Lung (tissue), 12 donors: ENCODE results near the gene FTSJ3. TPM values are rescaled to one million over a fixed set of nuclear protein-coding genes. Genes with fewer than 3 reads are reported as not detected.
A peak's percentile ranks its signal among the peaks of the same experiment; 100 is the strongest.
"Not testable (repeated sequence)": the region's sequence is repeated elsewhere in the genome, so short reads cannot be mapped to it uniquely, and the experiment has no call there.

Source experiments
- ATAC-seq: fragments of 200-7000 bp; cut with Tn5 transposase; one replicate; pipeline ENCODE4 v1.9.1; 2020; ENCODE audit warnings: moderate number of reproducible peaks; ENCODE audit not compliant: insufficient read depth, low FRiP score
- DNase-seq, 3 donors: peaks; one replicate each; pipeline ENCODE4 v3.0.0-alpha.2; 2013 to 2017
- H3K27ac ChIP-seq, 2 donors: one replicate each; pipeline ENCODE4 v1.5.1; 2013; ENCODE audit warnings: mild to moderate bottlenecking in 2 of 2, moderate library complexity in 2 of 2, control low read depth in 1 of 2, inconsistent platforms in 1 of 2, low read depth in 1 of 2, low read length in 1 of 2
- H3K27me3 ChIP-seq, 3 donors: one replicate each; pipeline ENCODE4 v1.5.1; 2013; ENCODE audit warnings: low read length in 2 of 3; ENCODE audit not compliant: control insufficient read depth in 3 of 3, insufficient read depth in 3 of 3
- H3K36me3 ChIP-seq, 4 donors: one replicate each; pipeline ENCODE4 v1.5.1; 2013; ENCODE audit warnings: low read length in 4 of 4, mild to moderate bottlenecking in 1 of 4, moderate library complexity in 1 of 4; ENCODE audit not compliant: control insufficient read depth in 4 of 4, insufficient read depth in 4 of 4
- H3K4me1 ChIP-seq, 5 donors: one replicate each; pipeline ENCODE4 v1.5.1; 2013; ENCODE audit warnings: low read length in 5 of 5, mild to moderate bottlenecking in 2 of 5, moderate library complexity in 1 of 5; ENCODE audit not compliant: control insufficient read depth in 5 of 5, insufficient read depth in 5 of 5
- H3K4me3 ChIP-seq: one replicate; pipeline ENCODE4 v1.5.1; 2013; ENCODE audit warnings: mild to moderate bottlenecking, control low read depth, moderate library complexity
- H3K9ac ChIP-seq, 2 donors: one replicate each; pipeline ENCODE4 v1.5.1; 2013; ENCODE audit warnings: low read length in 2 of 2, control low read depth in 1 of 2; ENCODE audit not compliant: insufficient read depth in 1 of 2
- H3K9me3 ChIP-seq, 4 donors: one replicate each; pipeline ENCODE4 v1.5.1; 2013; ENCODE audit warnings: low read length in 3 of 4, mild to moderate bottlenecking in 1 of 4, moderate library complexity in 1 of 4; ENCODE audit not compliant: control insufficient read depth in 4 of 4, insufficient read depth in 3 of 4
- WGBS, 2 donors: extraction: QIAGEN DNeasy Blood & Tissue Kit; methylation state at CpG; one replicate each; pipeline ENCODE4 v1.1.7; 2013; 5-methylcytosine and 5-hydroxymethylcytosine counted together
- polyA plus RNA-seq, 2 donors: library from polyadenylated mRNA; stranded (reverse); fragments of 200-250 nt; gene quantifications; one replicate each; pipeline ENCODE4 v1.2.1, GENCODE V29; 2013
- total RNA-seq, 2 donors: library from RNA; depleted of rRNA in 1 of 2; stranded (reverse); fragments of >200 nt in 1 of 2; gene quantifications; one replicate each; pipeline ENCODE4 v1.2.1, GENCODE V29; 2014 to 2021
- TF ChIP-seq, protein P1 (sequence below): IDR thresholded peaks from 2 replicates; pipeline ENCODE4 v1.5.1; 2012; ENCODE audit warnings: mild to moderate bottlenecking; ENCODE audit errors: control extremely low read depth, extremely low read depth
- donor health status: control.
- donor health status: control.
- donor health status: Bipolar disorder and iron deficiency.
- donor health status: healthy.
- donor health status: DM: yes; HTN: yes; CAD: no.

The FTSJ3 gene
- total and polyA plus RNA-seq, 4 donors, result 15.4 to 39.8 (median 29.6) TPM

DNA sequence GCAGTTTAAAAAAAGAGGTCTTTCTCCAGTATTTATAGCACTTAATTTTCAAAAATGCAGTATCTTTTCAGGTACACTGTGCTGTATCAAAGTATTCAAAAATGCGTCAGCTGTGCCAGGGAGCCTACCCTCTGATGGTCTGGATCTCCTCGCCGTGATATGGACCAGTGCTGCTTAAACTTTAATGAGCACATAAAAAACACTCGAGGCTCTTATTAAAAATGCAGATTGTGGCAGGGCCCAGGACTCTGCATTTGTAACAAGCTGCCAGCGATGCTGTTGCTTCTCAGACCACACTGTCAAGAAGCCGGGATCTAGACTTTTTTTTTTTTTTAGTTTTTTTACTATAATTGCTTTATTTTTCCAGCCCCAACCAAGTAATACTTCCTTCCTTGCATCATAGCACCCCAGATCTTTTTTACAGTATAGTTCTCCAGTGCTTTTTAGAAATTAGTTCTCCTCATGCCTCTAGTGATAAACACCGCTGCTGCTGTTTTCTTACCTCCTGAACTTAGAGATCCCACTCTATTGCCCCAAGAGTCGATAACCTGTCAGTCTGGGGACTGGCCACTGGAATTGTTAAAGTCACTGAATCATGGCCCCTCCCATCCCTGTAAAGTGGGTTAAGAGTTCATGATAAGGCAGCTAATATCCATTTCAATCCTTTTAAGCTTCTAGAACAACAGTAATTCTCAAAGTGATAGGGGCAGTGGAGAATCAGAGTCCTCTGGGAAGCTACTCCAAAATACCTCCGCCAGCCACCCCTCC is 16.6 kb upstream of the FTSJ3 start:
- Histone ChIP-seq H3K27ac (peak overlapping the region in 1 of 2 donors; percentile 75), H3K4me3 (no peak overlapping the region), H3K4me1 (peaks cover 14 to 37% (median 17%) of the 10 kb centered on the region in 5 donors), H3K9ac (peak overlapping the region in 1 of 2 donors; percentile 42), H3K9me3 (no peaks in the 10 kb centered on the region), H3K27me3 (no peaks in the 10 kb centered on the region), H3K36me3 (peaks cover 0 to 4% (median 0%) of the 10 kb centered on the region in 4 donors)
- ATAC-seq (no peak), DNase-seq (peak in 2 of 3 donors; percentile 62 to 83)
- WGBS, 2 donors, result 64 to 67% methylated on average over 9 of the region's 9 CpGs
- TF ChIP-seq, protein P1, sequence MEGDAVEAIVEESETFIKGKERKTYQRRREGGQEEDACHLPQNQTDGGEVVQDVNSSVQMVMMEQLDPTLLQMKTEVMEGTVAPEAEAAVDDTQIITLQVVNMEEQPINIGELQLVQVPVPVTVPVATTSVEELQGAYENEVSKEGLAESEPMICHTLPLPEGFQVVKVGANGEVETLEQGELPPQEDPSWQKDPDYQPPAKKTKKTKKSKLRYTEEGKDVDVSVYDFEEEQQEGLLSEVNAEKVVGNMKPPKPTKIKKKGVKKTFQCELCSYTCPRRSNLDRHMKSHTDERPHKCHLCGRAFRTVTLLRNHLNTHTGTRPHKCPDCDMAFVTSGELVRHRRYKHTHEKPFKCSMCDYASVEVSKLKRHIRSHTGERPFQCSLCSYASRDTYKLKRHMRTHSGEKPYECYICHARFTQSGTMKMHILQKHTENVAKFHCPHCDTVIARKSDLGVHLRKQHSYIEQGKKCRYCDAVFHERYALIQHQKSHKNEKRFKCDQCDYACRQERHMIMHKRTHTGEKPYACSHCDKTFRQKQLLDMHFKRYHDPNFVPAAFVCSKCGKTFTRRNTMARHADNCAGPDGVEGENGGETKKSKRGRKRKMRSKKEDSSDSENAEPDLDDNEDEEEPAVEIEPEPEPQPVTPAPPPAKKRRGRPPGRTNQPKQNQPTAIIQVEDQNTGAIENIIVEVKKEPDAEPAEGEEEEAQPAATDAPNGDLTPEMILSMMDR, result no peak

DNA sequence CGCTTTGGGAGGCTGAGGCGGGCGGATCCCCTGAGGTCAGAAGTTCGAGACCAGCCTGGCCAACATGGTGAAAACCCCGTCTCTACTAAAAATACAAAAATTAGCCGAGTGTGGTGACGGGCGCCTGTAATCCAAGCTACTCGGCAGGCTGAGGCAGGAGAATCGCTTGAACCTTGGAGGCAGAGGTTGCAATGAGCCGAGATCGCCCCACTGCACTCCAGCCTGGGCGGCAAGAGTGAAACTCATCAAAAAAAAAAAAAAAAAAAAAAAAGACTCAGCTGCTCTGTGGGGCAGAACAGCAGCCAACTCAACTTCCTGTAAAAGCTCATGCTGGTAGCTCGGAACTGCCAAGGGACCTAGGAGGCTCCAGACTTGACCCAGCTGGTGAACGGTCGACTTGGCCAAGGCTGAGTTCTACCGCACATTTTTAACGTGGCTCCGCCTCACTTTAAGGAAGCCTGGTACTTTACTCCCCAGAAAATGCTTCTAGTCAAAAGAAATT is 16.0 kb upstream of the FTSJ3 start:
- ATAC-seq, H3K27me3 ChIP-seq, H3K36me3 ChIP-seq, H3K9me3 ChIP-seq: not testable (repeated sequence)
- Histone ChIP-seq H3K4me1 (peaks cover 17 to 44% (median 23%) of the 10 kb centered on the region in 5 donors), H3K4me3 (peak overlapping the region; percentile 58), H3K9ac (peak overlapping the region in 1 of 2 donors; percentile 83), H3K27ac (peak overlapping the region; percentile 90 to 94)
- WGBS, 2 donors, result 4% methylated on average over 19 of the region's 19 CpGs
- peak; percentile 94 to 98 (median 98) for DNase-seq

DNA sequence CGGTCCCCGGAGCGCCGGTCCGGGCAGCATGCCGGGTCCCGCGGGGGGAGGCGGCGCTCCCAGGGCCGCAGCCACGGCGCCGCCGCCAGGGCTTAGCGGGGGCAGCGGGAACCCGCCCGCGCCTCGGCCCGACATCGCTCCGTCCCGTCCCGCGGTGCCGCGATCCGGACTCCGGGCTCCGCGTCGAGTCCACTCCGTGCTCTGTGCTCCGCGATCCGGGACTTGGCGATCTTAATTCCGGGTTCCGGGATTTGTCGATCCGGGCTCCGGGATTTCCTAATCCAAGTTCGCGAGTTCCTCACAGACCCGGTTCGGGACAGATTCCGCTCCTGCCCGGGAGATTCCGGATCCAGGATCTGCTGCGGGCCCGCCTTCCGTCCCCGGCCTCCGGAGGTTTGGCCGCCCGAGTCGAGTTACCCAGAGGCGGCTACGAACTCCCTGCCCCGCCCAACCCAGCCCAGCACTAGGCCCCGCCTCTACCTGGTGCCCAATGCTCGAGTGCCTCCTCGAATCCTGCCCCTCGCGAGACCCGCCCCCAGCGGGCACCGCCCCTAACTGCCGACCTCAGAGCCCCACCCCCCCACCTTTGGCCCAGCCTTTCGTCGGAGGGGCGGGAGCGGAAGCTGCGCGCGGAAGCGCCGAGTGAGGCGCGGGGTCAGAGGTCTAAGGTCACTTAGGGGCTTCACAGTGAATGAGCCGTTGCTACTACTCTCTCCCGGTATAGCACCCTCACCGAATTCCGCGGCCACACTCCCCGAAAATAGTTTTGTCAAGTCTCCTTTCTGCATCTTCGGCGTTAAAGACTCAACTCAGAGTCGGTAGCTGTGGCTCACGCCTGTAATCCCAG is 15.3 kb upstream of the FTSJ3 start, which contains the start of gene SMARCD2:
TSS of gene SMARCD2 (minus strand) at position 146 of the 847 bp plus-strand sequence. CDS start at position 135, 11 bp downstream.
- TF ChIP-seq, protein P1, result no peak
- DNase-seq (peak; percentile 99), ATAC-seq (peak; percentile 92)
- no peaks in the 10 kb centered on the region for H3K9me3 ChIP-seq
- 0 to 1% methylated on average over 57 to 92 of the region's 92 CpGs for WGBS, 2 donors
- peak within 1 kb of the TSS; percentile 63 to 83 for H3K9ac ChIP-seq
- peak within 1 kb of the TSS; percentile 75 for H3K4me3 ChIP-seq
- H3K36me3 ChIP-seq, result peaks cover 0 to 4% (median 0%) of the 10 kb centered on the region in 4 donors
- no peaks in the 10 kb centered on the region for H3K27me3 ChIP-seq
- H3K27ac ChIP-seq, result peak within 1 kb of the TSS; percentile 94 to 98
- peaks cover 17 to 50% (median 26%) of the 10 kb centered on the region in 5 donors for H3K4me1 ChIP-seq

DNA sequence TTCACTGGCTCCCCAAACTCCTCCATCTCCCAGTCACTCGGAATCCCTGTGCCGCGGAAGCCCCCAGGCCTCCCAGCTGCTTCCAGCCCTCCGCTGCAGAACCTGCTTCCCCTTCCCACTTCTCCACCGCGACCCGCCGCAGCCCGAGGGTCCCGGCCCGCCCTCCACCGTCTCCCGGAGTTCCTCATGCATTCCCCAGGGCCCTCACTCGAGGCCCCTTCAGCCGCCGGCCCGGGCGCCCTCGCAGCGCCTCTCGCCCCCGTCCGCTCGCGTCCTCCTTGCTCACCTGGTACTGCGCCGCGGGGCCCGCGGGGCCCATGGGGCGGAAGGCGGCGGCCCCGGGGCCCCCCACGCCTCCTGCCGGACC is 14.7 kb upstream of the FTSJ3 start:
- TF ChIP-seq, protein P1, result no peak
- ATAC-seq, result no peak

More for the DNA sequence above, 14.7 kb upstream of the FTSJ3 start:
- H3K9ac ChIP-seq, result peak overlapping the region; percentile 63 to 75
- peaks cover 17 to 56% (median 29%) of the 10 kb centered on the region in 5 donors for H3K4me1 ChIP-seq
- H3K36me3 ChIP-seq, result peaks cover 0 to 5% (median 3%) of the 10 kb centered on the region in 4 donors
- H3K4me3 ChIP-seq, result peak overlapping the region; percentile 75
- H3K9me3 ChIP-seq, result no peaks in the 10 kb centered on the region
- WGBS, 2 donors, result 0 to 1% methylated on average over 23 to 36 of the region's 36 CpGs
- no peak for DNase-seq
- no peaks in the 10 kb centered on the region for H3K27me3 ChIP-seq
- peak overlapping the region; percentile 83 to 98 for H3K27ac ChIP-seq
